DMS 273 (cell line): ENCODE results near the gene PANK2.
"Not testable (repeated sequence)": the region's sequence is repeated elsewhere in the genome, so short reads cannot be mapped to it uniquely, and the experiment has no call there.

Experiments used
- DNase-seq: peaks from one replicate; lab custom pipeline; 2025; ENCODE audit not compliant: unreplicated experiment; lab: John Stamatoyannopoulos, UW

The PANK2 gene

GRCh38 chr20:3888622-3889488 lies at the start of gene PANK2:
Gene PANK2 (plus strand): TSS chr20:3889387.
- peak; percentile 100 for DNase-seq

GRCh38 chr20:3840201-3840600 lies 49.0 kb upstream of the PANK2 start:
- DNase-seq = not testable (repeated sequence)

GRCh38 chr20:3842348-3842930 lies 46.7 kb upstream of the PANK2 start:
- DNase-seq = no peak

- DNase-seq = no peak
These were observed 45.7 kb upstream of the PANK2 start for GRCh38 chr20:3843490-3843889.

- not testable (repeated sequence) for DNase-seq
These were observed 45.1 kb upstream of the PANK2 start for GRCh38 chr20:3843990-3844619.

GRCh38 chr20:3846378-3846739 lies 42.8 kb upstream of the PANK2 start:
- DNase-seq = no peak

GRCh38 chr20:3846740-3847428 lies 42.3 kb upstream of the PANK2 start, which contains the start of gene MAVS:
Gene MAVS (plus strand): TSS chr20:3846834. CDS start chr20:3854625, 7,791 bp downstream.
- DNase-seq = peak; percentile 94

GRCh38 chr20:3847429-3847940 lies 41.7 kb upstream of the PANK2 start:
- DNase-seq = no peak

- no peak for DNase-seq
These were observed 40.6 kb upstream of the PANK2 start for GRCh38 chr20:3848565-3848964.

- no peak for DNase-seq
These were observed 34.7 kb upstream of the PANK2 start for GRCh38 chr20:3854462-3854871.

- no peak for DNase-seq
These were observed 31.8 kb upstream of the PANK2 start for GRCh38 chr20:3857405-3857804.

GRCh38 chr20:3858689-3859088 lies 30.5 kb upstream of the PANK2 start:
- no peak for DNase-seq

- no peak for DNase-seq
These were observed 28.0 kb upstream of the PANK2 start for GRCh38 chr20:3861191-3861590.

- DNase-seq = no peak
These were observed 26.9 kb upstream of the PANK2 start for GRCh38 chr20:3862333-3862732.

- no peak for DNase-seq
These were observed 25.9 kb upstream of the PANK2 start for GRCh38 chr20:3863317-3863716.

GRCh38 chr20:3864518-3864917 lies 24.7 kb upstream of the PANK2 start:
- peak; percentile 20 for DNase-seq

- no peak for DNase-seq
These were observed 23.9 kb upstream of the PANK2 start for GRCh38 chr20:3865152-3865886.

GRCh38 chr20:3865887-3866407 lies 23.2 kb upstream of the PANK2 start:
- DNase-seq = no peak

- no peak for DNase-seq
These were observed 22.7 kb upstream of the PANK2 start for GRCh38 chr20:3866464-3866863.

- no peak for DNase-seq
These were observed 21.4 kb upstream of the PANK2 start for GRCh38 chr20:3867802-3868201.
